HG02678 (cell line): ENCODE results near the gene POFUT2.
"Not testable (repeated sequence)": the region's sequence is repeated elsewhere in the genome, so short reads cannot be mapped to it uniquely, and the experiment has no call there.

Experiments
- ATAC-seq: cut with Tn5 transposase; IDR thresholded peaks from one replicate; pipeline ENCODE4 v1.9.1; 2021; ENCODE audit warnings: mild to moderate bottlenecking, moderate library complexity; ENCODE audit not compliant: unreplicated experiment

Gene POFUT2

GRCh38 chr21:45326169-45326851 is 38.6 kb upstream of the POFUT2 start:
- no peak for ATAC-seq

DNA sequence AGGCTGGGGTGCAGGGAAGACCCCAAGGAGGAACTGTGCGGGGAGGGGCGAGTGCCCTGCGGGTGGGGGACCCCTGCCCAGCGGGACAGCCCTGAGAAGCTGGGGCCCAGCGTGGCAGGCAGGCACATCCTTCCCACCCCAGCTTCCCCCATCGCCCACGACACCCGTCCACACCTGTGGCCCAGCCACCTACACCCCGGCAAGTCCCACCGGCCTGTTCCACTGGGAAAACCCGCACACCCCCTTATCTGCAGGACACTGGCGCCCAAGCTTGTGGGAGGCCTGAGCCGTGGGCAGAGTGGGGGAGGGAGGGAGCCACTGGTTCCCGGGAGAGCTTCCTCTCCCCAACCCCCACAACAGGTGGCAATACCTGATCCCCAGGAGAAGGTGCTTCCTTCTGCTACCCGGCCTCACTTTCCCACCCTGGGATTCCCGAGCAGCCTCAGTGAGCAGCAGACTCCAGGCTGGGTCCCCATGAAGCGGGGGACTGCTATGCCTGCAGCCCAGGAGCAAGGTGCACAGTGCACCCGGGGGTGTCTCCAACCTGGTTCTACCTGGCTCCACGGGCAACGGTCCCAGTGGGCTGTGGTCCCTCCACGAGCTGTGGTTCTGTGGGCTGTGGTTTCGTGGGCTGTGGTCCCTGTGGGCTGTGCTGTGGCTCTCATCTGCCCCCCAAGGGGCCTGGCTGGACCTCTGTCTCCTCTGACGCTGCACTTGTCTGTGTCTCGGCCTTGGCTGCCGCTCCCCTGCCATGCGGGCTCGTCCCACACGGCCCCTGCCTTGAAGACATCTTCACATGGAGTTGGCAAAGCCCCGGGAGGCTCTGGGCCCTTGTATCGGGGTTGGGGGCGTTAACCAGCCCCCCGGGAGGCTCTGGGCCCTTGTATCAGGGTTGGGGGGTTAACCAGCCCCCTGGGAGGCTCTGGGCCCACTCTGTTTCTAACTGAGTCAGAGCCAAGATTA is 37.8 kb upstream of the POFUT2 start:
- ATAC-seq: no peak

DNA sequence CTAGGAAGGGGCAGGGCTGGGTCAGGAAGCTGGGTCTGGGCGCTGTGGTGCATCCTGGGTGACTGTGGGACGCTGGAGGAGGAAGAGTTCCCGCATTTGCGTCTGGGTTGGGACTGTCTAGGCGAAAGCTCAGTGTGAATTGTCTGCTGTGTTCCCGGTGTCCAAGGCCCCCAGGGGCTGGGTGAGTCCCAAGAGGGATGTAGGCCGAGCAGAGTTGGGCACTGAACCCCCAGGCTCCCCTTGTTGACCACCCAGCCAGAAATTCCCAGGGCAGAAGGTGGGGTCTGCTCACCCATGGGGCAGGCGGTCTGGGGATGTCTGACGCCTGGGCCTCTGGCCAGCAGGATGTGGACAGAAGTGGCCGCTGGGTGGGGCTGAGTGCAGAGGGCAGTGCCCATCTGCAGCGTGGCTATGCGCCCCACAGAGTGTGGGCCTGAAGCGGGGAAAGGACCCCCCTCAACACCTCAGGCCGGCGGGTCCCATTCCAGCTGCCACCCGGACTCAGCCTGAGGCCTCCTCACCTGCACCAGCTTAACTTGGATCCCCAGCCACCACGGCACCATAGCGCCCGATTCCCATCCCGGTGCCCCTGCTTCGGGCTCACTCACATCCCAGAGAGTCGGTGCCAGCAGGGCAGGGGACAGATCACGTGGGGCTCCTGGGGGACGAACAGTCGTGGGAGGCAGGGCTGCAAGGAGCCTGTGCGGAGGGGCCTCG is 37.0 kb upstream of the POFUT2 start:
- ATAC-seq: no peak

GRCh38 chr21:45323487-45324311 is 36.0 kb upstream of the POFUT2 start:
- no peak for ATAC-seq

GRCh38 chr21:45322960-45323461 is 35.3 kb upstream of the POFUT2 start:
- no peak for ATAC-seq

- no peak for ATAC-seq
Measured at GRCh38 chr21:45322231-45322959, 34.7 kb upstream of the POFUT2 start.

DNA sequence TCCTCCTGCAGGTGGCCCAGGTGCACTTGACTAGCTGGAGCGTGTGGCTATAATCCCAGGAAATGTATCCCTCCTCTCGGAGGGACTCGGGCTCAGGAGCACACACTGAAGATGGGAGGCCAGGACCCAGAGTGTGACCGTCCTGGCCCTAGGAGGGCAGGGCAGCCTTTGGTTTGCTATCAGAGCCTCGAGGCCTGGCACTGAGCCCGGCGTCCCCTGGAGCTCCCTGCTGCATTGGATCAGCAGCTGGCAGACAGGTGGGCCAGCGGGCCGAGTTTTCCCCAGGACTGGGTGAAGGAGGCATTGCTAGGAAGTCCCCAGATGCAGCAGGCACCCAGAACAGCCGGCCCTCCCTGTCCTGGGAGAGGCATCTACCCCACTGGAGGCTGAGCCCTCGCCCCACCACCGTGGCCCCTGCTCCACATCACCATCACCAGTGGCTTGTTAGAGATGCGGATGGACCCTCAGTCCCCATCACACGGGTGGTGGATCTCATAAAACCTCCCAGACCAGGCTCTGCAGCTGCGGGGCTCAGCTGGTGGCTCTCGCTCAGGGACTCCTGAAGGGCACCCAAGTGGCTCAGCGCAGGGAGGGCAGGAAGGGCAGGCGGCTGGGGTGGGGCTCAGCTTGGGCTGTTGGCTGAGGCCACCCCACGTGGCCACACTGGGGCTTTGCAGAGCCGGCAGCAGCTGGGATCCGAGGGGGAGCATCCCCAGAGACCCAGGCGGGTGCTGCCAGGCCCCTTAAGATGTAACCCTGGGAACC is 32.7 kb upstream of the POFUT2 start:
- ATAC-seq: no peak

GRCh38 chr21:45319461-45320211 is 31.9 kb upstream of the POFUT2 start:
- ATAC-seq: no peak

GRCh38 chr21:45318556-45319404 is 31.1 kb upstream of the POFUT2 start:
- ATAC-seq: no peak

DNA sequence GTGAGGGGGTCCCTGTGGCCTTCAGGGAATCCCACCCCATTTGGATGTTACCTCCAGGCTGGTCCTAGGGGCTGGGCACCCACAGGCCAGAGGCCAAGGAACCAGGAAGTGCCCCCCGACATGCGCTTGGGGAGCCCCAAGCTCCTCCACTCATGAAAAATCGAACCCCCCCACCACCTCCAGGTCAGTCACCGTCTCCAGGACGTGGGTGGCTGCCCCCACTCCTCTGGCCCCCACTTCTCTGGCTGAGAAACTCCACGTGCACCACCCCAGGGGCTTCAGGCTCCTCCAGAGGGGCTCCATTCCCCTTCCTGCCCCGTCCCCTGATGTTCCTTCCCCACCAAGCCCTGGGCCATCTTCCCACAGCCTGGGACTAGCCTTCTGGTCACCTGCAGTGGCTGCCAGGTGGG is 30.5 kb upstream of the POFUT2 start:
- ATAC-seq: no peak

DNA sequence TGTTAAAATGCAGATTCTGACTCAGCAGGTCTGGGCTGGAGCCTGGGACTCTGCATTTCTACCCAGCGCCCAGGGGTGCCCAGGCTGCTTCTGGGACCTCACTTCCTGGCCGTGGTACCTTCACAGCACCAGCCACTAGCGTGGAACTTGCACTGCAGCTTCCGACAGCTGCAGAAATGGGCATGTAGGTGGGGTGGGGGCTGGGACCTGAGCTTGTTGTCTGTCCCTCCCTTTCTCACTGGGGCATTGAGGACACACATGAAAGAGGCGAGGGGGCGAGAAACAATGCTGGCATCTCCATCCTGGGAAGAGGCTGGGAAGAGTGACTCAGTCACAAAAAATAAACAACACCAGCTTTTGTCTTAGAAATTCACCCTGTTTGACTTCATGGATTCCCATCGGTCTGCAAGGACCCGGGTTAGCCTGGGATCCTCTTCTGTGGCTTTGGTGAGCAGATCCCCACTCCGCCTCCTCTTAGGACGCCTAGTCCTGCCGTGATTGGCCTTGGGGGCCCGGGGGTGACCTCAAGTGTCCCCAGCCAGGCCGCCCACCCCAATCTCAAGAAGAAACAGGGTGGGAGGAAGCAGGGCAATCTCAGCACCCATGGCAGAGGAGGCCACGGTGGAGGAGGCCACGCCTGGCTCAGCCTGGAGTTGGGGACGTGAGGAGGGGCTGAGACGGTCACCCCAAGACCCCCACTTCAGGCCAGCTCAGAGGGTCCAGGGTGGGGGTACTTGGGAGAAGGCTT is 29.9 kb upstream of the POFUT2 start:
- no peak for ATAC-seq

- ATAC-seq: no peak
Measured at GRCh38 chr21:45316871-45317397, 29.2 kb upstream of the POFUT2 start.

DNA sequence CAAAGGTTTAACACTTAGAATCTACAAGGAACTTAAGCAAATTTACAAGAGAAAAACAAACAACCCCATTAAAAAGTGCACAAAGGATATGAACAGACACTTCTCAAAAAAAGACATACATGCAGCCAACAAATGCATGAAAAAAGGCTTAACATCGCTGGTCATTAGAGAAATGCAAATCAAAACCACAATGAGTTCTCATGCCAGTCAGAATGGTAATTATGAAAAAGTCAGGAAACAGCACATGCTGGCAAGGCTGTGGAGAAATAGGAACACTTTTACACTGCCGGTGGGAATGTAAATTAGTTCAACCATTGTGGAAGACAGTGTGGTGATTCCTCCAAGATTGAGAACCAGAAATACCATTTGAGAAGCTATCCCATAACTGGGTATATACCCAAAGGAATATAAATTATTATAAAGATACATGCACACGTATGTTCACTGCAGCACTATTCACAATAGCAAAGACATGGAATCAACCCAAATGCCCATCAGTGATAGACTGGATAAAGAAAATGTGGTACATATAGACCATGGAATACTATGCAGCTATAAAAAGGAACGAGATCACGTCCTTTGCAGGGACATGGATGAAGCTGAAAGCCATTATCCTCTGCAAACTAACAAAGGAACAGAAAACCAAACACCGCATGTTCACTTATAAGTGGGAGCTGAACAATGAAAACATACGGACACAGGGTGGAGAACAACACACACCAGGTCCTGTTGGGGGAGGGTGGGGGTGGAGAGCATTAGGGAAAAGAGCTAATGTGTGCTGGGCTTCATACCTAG is 28.2 kb upstream of the POFUT2 start:
- not testable (repeated sequence) for ATAC-seq

- no peak for ATAC-seq
Measured at GRCh38 chr21:45313682-45314081, 26.0 kb upstream of the POFUT2 start.

GRCh38 chr21:45313015-45313414 is 25.3 kb upstream of the POFUT2 start:
- no peak for ATAC-seq

- ATAC-seq: no peak
Measured at GRCh38 chr21:45312296-45312695, 24.6 kb upstream of the POFUT2 start.
